Measurements from ENCODE around the gene SSTR5. TPM values are rescaled to one million over a fixed set of nuclear protein-coding genes. Genes with fewer than 3 reads are reported as not detected.
"Not testable (repeated sequence)": the region's sequence is repeated elsewhere in the genome, so short reads cannot be mapped to it uniquely, and the experiment has no call there.

Gene SSTR5
- total RNA-seq, 1 donor from 2014 or later, result 1.3 TPM

DNA sequence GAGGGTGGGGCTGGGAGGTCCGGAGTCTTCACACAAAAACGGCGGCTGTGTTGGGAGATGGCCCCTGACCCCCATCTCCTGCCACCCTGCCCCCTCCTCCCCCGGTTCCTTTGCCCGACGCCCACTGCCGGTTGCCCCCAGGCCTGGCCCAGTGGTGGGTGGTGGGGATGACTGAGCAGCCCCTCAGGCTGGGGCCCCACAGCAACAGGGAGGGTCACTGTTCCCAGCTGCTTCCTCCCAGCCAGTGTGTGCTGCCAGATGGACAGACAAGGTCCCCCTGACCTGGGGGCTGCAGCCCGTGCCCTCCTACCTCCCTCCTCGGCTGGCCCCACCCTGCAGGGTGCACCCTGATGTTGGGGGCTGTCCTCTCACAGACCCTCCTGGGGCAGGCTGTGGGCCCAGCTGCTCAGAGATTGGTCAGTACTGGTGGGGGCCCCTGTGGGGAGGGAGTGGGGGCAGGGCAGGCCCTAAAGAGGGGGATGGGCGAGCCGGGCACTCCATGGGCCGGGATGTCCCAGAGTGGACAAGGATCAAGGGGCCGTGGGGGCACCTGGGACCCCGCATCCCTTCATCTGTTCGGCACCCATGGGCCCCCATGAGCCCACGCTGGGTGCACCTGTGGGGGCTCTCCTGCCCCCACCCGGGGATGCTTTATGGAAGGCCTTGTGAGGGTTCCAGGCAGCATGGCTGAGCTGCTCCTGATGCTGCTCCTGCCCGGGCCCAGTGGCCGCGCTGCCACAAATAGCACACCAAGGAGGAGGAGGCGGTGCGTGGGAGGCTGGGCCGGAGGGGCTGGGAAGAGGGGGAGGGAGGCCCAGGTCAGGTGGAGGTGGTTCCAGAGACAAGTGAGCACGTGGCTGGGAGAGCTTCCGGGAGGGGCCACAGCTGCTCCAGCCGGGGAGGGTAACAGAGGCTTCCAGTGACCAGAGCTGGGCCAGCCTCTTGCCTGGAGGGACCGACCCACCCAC, 18.4 kb downstream of the SSTR5 start:
- DNase-seq, result no peak
- peaks cover 2% of the 10 kb centered on the region for H3K9me3 Mint-ChIP-seq (ENCODE audit: unreplicated experiment)
- no peaks in the 10 kb centered on the region for H3K36me3 Mint-ChIP-seq (ENCODE audit: unreplicated experiment)
- peaks cover 7% of the 10 kb centered on the region for H3K27me3 Mint-ChIP-seq (ENCODE audit: unreplicated experiment)
- no peak overlapping the region for H3K4me3 Mint-ChIP-seq (ENCODE audit: unreplicated experiment)
- peaks cover 6% of the 10 kb centered on the region for H3K4me1 Mint-ChIP-seq (ENCODE audit: low read depth, unreplicated experiment)
- TF ChIP-seq, protein P1, sequence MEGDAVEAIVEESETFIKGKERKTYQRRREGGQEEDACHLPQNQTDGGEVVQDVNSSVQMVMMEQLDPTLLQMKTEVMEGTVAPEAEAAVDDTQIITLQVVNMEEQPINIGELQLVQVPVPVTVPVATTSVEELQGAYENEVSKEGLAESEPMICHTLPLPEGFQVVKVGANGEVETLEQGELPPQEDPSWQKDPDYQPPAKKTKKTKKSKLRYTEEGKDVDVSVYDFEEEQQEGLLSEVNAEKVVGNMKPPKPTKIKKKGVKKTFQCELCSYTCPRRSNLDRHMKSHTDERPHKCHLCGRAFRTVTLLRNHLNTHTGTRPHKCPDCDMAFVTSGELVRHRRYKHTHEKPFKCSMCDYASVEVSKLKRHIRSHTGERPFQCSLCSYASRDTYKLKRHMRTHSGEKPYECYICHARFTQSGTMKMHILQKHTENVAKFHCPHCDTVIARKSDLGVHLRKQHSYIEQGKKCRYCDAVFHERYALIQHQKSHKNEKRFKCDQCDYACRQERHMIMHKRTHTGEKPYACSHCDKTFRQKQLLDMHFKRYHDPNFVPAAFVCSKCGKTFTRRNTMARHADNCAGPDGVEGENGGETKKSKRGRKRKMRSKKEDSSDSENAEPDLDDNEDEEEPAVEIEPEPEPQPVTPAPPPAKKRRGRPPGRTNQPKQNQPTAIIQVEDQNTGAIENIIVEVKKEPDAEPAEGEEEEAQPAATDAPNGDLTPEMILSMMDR (IDR thresholded peaks at IDR 0.05; ENCODE audit: partially characterized antibody, unreplicated experiment), result no peak
- no peak overlapping the region for H3K27ac Mint-ChIP-seq (ENCODE audit: unreplicated experiment)

DNA sequence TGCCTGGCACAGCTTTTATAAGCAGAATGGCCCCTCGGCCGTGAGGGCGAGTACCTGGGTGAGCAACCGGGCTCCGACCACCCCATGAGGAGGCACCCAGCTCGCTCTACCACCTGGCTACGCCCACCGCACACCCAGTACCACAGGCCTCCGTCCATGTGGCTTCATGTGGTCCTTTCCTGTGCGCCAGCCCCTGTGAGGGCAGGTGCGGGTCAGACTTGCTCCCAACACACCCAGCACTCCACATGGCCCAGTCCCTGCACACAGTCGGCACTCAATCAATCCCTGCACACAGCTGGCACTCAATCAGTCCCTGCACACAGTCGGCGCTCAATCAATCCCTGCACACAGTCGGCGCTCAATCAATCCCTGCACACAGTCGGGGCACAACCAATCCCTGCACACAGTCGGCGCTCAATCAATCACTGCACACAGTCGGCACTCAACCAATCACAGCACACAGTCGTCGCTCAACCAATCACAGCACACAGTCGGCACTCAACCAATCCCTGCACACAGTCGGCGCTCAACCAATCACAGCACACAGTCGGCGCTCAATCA, 19.5 kb downstream of the SSTR5 start:
- Mint-ChIP-seq H3K27me3 (ENCODE audit: unreplicated experiment) (peaks cover 7% of the 10 kb centered on the region), H3K27ac (ENCODE audit: unreplicated experiment) (peak overlapping the region; percentile 64), H3K9me3 (ENCODE audit: unreplicated experiment) (peaks cover 1% of the 10 kb centered on the region), H3K4me1 (ENCODE audit: low read depth, unreplicated experiment) (peaks cover 6% of the 10 kb centered on the region), H3K4me3 (ENCODE audit: unreplicated experiment) (no peak overlapping the region), H3K36me3 (ENCODE audit: unreplicated experiment) (no peaks in the 10 kb centered on the region)
- no peak for DNase-seq
- TF ChIP-seq, protein P1 (IDR thresholded peaks at IDR 0.05; ENCODE audit: partially characterized antibody, unreplicated experiment), result no peak

DNA sequence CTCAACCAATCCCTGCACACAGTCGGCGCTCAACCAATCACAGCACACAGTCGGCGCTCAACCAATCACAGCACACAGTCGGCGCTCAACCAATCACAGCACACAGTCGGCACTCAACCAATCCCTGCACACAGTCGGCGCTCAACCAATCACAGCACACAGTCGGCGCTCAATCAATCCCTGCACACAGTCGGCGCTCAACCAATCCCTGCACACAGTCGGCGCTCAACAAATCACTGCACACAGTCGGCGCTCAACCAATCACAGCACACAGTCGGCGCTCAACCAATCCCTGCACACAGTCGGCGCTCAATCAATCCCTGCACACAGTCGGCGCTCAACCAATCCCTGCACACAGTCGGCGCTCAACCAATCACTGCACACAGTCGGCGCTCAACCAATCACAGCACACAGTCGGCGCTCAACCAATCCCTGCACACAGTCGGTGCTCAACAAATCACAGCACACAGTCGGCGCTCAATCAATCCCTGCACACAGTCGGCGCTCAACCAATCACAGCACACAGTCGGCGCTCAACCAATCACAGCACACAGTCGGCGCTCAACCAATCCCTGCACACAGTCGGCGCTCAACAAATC, 20.2 kb downstream of the SSTR5 start:
- not testable (repeated sequence) for H3K9me3 Mint-ChIP-seq (ENCODE audit: unreplicated experiment); H3K27ac Mint-ChIP-seq (ENCODE audit: unreplicated experiment)

DNA sequence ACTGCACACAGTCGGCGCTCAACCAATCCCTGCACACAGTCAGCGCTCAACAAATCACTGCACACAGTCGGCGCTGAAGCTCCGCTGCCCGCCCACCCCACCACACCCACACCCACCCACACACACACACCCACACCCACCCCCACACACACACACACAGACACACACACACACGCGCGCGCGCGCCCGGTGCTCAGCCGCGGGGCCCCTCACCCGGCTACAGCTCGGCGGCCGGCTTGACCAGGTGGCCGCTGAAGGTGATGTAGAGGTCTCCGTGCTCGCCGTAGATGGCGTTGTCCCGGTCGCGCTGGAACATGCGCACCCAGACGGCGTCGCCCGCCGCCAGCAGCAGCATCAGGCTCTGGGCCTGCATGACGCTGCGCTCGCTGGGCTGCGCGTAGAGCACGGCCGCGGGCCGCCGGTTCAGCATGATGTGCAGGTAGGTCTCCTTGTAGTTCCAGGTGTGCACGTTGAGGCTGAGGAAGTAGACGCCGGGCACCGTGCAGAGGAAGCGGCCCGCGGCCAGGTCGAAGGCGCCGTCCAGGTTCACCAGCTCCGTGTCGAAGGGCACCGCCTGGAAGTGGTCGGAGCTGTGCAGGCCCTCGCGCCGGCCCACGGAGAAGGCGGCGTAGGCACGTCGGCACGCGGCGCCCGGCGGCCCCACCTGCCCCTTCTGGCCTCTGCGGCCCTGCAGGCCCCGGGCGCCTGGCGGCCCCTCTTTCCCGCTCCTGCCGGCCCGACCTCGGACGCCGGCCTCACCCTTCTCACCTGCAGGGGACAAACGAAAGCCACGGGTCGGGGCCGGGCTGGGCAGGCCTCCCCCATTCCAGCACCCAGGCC, 21.0 kb downstream of the SSTR5 start:
- H3K36me3 Mint-ChIP-seq (ENCODE audit: unreplicated experiment), result no peaks in the 10 kb centered on the region
- H3K27ac Mint-ChIP-seq (ENCODE audit: unreplicated experiment), result no peak overlapping the region
- H3K4me1 Mint-ChIP-seq (ENCODE audit: low read depth, unreplicated experiment), result peaks cover 6% of the 10 kb centered on the region
- H3K4me3 Mint-ChIP-seq (ENCODE audit: unreplicated experiment), result no peak overlapping the region
- H3K9me3 Mint-ChIP-seq (ENCODE audit: unreplicated experiment), result no peaks in the 10 kb centered on the region
- TF ChIP-seq, protein P1 (IDR thresholded peaks at IDR 0.05; ENCODE audit: partially characterized antibody, unreplicated experiment), result no peak
- peaks cover 7% of the 10 kb centered on the region for H3K27me3 Mint-ChIP-seq (ENCODE audit: unreplicated experiment)
- no peak for DNase-seq

More for the DNA sequence above, 20.2 kb downstream of the SSTR5 start:
- H3K27me3 Mint-ChIP-seq (ENCODE audit: unreplicated experiment); H3K4me1 Mint-ChIP-seq (ENCODE audit: low read depth, unreplicated experiment); DNase-seq; H3K4me3 Mint-ChIP-seq (ENCODE audit: unreplicated experiment); H3K36me3 Mint-ChIP-seq (ENCODE audit: unreplicated experiment): not testable (repeated sequence)

DNA sequence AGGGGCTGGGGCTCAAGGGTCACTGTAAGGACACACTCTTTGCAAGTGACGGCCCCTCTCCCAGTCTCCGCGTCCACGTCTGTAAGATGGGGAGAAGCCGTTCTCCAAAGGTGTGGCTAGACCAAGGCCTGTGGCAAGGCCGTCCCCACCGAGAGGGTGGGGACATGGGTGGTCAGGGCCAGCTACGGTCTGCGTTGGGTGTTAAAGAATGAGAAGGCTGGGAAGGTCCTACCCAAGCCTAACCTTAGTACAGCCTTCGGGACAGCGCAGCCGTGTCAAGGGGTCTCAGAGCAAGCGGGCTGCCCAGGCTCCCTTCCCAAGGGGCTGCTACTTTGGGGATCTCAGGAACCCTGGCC, 21.6 kb downstream of the SSTR5 start:
- H3K27ac Mint-ChIP-seq (ENCODE audit: unreplicated experiment), result no peak overlapping the region
- H3K9me3 Mint-ChIP-seq (ENCODE audit: unreplicated experiment), result no peaks in the 10 kb centered on the region
- TF ChIP-seq, protein P1 (IDR thresholded peaks at IDR 0.05; ENCODE audit: partially characterized antibody, unreplicated experiment), result no peak
- no peak overlapping the region for H3K4me3 Mint-ChIP-seq (ENCODE audit: unreplicated experiment)
- DNase-seq, result no peak
- H3K36me3 Mint-ChIP-seq (ENCODE audit: unreplicated experiment), result no peaks in the 10 kb centered on the region
- peaks cover 6% of the 10 kb centered on the region for H3K4me1 Mint-ChIP-seq (ENCODE audit: low read depth, unreplicated experiment)
- peaks cover 7% of the 10 kb centered on the region for H3K27me3 Mint-ChIP-seq (ENCODE audit: unreplicated experiment)
